NCI-H774 (cell line): ENCODE results near the gene APOC4.

Experiments used
- DNase-seq: peaks from one replicate; lab custom pipeline; 2025; lab: John Stamatoyannopoulos, UW

Gene APOC4

GRCh38 chr19:44993926-44994537 lies 52.0 kb downstream of the APOC4 start:
- DNase-seq: no peak
